NOMO-1 treated with dmso at 0.1 percent for 144 hours (cell line): Measurements from ENCODE around the gene MAP3K2.

Experiments used
- DNase-seq: peaks from one replicate; lab custom pipeline; 2025; ENCODE audit not compliant: unreplicated experiment; lab: John Stamatoyannopoulos, UW

The MAP3K2 gene

GRCh38 chr2:127407661-127408003, 19.9 kb upstream of the MAP3K2 start:
- DNase-seq, result no peak

GRCh38 chr2:127407091-127407490, 19.3 kb upstream of the MAP3K2 start:
- no peak for DNase-seq

- no peak for DNase-seq
Observed at GRCh38 chr2:127406454-127406853, 18.7 kb upstream of the MAP3K2 start.

- no peak for DNase-seq
Observed at GRCh38 chr2:127405255-127405610, 17.5 kb upstream of the MAP3K2 start.

GRCh38 chr2:127404466-127405254, 16.9 kb upstream of the MAP3K2 start:
- peak; percentile 60 for DNase-seq

GRCh38 chr2:127403460-127403859, 15.7 kb upstream of the MAP3K2 start:
- DNase-seq, result no peak

GRCh38 chr2:127401757-127402695, 14.3 kb upstream of the MAP3K2 start:
- no peak for DNase-seq

GRCh38 chr2:127400897-127401756, 13.4 kb upstream of the MAP3K2 start:
- no peak for DNase-seq

- no peak for DNase-seq
Observed at GRCh38 chr2:127400533-127400896, 12.7 kb upstream of the MAP3K2 start.

- DNase-seq, result peak; percentile 57
Observed at GRCh38 chr2:127398239-127398590, 10.4 kb upstream of the MAP3K2 start.

GRCh38 chr2:127397568-127398238, 9.9 kb upstream of the MAP3K2 start:
- no peak for DNase-seq

GRCh38 chr2:127394492-127394891, 6.7 kb upstream of the MAP3K2 start:
- no peak for DNase-seq

- DNase-seq, result no peak
Observed at GRCh38 chr2:127392828-127393578, 5.2 kb upstream of the MAP3K2 start.

GRCh38 chr2:127392133-127392827, 4.5 kb upstream of the MAP3K2 start:
- no peak for DNase-seq

- DNase-seq, result peak; percentile 33
Observed at GRCh38 chr2:127389778-127390435, 2.1 kb upstream of the MAP3K2 start.

- DNase-seq, result no peak
Observed at GRCh38 chr2:127388423-127389164, 819 bp upstream of the MAP3K2 start.

GRCh38 chr2:127386764-127387654, 766 bp downstream of the MAP3K2 start:
- DNase-seq, result peak; percentile 69
